Cerebellar nuclear complex (tissue), 1 donor: ENCODE measurements around the gene MBTPS2.
"Not testable (repeated sequence)": the region's sequence is repeated elsewhere in the genome, so short reads cannot be mapped to it uniquely, and the experiment has no call there.

Experiments used
- DNase-seq, 2 experiments: peaks; one replicate each; lab custom pipeline; 2025; lab: John Stamatoyannopoulos, UW

Gene MBTPS2

DNA sequence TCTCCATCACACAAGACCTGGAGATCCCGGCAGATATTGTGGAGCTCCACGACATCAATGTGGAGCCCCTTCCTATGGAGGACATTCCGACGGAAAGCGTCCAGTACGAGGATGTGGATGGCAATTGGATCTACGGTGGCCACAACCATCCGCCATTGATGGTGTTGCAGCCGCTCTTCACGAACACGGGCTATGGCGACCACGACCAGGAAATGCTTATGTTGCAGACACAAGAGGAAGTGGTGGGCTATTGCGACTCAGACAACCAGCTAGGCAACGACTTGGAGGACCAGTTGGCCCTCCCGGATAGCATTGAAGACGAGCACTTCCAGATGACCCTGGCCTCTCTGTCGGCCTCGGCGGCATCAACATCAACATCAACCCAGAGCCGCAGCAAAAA is 17.1 kb downstream of the MBTPS2 start:
- DNase-seq: no peak

DNA sequence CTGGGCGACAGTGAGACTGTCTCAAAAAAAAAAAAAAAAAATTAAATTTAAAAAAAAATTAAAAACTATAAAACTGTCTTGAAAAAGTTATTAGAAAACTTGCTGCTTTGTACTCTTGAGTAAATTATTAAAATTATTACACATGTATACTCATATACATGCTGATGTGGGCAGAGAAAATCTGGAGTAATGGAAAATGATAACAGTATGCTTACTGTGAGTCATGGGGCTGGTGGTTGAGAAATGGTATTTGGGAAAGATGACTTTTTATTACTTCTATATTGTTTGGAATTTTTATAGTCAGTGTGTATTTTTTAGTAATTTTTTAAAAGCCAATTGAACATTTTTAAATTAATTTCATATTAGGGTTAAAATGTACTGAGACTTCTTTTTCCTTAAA is 23.8 kb downstream of the MBTPS2 start:
- no peak for DNase-seq

DNA sequence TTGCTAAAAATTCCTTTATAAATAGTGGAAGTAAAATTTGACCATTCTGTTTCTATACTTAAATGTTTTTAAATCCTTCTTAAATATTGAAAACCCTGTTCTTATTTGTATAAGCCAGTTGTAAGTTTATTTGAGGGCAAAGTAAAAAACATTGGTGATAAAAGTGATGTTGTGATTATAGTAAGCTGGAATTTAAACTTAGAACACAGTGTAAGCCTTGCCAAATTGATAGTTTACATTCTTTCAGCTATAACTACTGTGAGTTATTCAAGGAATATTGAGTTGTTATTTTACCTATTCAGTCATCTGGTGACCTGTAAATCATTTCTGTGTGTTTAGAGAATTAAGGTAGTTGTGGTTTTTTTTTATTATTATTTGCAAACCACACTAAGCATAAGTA is 26.0 kb downstream of the MBTPS2 start:
- no peak for DNase-seq

DNA sequence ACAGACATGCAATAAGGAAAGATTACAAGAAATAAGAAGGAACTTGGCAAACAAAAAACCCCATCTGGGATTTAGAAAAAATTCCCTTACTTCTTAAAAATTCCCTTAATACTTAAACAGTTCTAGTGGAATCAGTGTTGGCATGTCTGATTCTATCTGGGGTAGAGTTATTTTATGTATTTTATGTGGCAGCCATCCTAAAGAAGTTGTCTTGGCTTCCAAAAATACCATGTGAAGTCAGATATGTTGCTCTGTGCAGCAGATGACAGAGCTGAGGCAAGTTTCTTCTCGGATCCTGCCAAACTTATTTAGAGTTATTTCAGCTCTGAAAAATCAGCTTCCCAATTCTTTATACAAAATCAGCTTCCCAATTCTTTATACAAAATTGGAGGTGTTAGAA is 31.1 kb downstream of the MBTPS2 start:
- DNase-seq: no peak

DNA sequence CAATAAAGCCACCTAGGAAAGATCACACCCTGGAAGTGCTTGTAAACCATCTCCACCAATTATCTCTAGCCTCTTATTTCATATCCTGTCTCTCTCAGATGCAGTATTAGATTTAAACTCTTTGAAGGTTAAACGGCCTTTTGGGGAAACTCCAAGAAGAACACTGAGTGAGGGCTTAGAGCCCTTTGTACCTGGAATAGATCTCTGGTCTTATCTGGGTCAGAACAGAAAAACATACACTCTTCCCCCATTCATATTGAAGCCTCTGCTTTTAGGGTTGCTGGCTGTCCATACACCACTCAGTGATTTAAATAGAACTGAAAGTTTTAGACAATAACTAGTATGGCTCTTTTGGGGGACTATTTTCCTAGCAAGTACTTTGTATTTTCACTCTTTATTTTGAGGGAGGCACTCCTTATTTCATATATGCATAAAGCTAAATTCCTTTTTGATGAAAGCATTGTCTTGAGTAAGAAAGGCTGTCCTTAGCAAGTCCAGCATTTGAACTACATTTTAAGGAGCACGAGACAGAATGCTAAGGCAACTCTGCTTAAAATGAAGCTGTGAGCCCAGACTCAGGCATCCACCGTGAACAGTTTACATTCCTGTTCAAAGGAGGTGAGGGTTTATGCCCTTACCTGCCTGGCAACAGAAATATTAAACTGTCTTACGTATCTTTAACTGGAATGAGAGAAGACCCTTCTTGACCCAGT is 33.8 kb downstream of the MBTPS2 start:
- DNase-seq: no peak

DNA sequence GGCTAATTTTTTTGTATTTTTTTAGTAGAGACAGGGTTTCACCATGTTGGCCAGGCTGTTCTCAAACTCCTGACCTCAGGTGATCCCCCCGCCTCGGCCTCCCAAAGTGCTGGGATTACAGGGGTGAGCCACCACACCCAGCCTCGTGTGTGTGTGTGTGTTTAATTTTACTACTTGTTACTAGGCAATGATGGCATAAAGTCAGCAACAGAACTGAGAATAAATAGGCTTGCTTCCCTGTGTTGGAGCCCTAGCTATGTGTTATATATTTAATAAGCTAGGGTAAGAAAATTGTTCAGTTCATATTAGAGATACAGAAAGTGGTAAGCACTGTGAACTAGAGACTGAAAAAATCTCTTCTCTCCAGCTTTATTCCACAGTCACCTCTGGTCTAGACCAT is 34.8 kb downstream of the MBTPS2 start:
- DNase-seq: not testable (repeated sequence)

DNA sequence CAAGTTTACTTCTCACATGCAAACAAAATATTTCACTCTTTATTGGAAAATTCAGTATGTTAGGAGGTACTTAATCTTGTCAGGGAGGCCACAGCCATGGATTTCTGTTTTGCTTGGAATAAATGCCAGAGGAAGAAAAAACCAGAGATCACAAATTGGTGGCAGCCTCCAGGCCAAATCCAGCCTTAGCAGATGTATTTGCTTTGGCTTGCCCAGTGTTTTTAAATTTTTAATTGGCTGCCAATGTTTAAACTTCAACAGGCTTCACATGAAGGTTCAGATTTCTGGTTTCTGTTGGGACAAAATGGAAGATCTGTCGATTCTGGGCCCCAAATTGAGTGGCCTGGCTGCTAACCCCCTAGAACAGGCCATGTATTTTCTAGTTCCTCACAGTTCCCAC is 35.6 kb downstream of the MBTPS2 start:
- DNase-seq: no peak

DNA sequence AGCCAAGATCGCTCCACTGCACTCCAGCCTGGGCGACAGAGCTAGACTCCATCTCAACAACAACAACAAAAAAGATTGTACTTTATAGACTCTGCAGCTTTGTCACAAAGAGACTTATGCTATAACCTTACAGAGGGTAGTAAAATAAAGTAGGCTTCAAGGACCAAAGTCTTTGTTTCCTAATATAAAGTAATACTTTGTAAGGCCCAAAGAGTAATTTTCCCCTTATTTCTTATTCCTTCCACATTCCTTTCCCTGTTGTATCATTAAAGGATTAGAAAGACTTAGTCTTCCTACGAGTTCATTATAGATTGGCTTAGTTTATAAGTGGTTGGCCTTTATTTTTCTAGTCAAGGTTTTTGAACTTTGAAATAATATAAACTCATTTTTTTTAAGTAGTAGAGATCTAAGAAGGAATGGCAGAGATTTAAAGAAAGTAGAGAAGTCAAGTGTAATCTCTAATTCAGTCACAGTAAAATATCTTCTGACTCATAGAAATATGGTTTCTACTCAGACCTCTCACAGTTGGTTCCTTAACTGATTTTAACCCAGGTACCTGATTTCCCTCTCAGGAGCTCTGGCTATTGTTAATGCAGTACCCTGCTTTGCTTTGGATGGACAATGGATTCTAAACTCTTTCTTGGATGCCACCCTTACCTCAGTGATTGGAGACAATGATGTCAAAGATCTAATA is 42.6 kb downstream of the MBTPS2 start:
- no peak for DNase-seq

DNA sequence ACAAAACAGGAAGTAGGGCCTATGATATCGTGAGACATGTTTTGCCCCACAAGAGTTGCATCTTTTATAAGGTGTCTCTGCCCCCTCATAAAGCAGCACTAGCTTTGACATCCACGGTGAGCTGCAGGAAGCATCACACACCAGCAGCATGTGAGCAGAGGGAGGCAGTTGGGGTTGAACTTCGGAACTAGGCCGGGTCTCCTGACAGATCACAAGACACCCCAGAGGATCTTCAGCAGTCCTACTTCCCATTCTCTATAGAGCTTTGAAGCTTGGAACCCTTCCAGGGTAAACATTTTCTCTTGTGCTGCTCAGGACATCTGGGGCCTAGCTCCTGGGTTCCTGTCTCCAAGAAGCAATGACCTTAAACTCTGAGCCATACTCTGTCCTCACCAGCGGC is 43.8 kb downstream of the MBTPS2 start:
- no peak for DNase-seq

DNA sequence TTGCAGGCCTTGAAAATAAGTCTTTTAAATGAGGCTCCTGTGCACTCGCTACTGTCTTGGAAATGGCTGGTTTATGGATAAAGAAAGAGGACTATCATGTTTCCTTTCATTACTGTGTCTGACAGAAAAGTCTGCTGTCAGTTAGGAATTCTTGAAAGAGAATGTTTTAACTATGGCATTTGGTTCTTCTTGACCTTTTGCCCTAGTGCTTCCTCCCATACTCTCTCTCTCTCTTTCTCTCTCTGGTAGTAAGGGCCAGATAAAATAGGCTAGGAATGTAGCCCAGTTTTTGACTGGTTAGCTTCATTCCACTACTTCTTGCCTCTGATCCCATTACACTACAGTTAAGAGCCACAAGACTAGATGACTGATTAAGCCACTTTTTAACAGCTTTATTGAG is 46.2 kb downstream of the MBTPS2 start:
- no peak for DNase-seq

DNA sequence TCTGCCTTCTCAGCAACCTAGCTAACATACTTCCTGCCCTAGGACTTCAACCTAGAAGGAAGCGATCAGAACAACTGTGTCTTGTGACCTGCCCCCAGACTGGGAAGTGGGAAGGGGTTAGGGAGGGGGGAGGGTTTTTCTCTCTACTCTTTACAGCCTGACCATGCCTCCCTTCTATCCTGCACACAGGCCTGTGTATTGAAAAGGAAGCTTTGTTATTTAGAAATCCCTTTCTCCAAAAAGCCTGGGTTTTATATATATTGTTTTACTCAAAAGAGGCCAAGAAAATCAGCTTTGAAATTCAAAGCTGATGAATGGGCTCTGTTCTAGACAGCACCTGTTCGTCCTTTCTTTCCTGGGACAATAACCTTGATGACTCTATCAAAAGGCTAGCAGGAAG is 65.9 kb downstream of the MBTPS2 start:
- DNase-seq: no peak

DNA sequence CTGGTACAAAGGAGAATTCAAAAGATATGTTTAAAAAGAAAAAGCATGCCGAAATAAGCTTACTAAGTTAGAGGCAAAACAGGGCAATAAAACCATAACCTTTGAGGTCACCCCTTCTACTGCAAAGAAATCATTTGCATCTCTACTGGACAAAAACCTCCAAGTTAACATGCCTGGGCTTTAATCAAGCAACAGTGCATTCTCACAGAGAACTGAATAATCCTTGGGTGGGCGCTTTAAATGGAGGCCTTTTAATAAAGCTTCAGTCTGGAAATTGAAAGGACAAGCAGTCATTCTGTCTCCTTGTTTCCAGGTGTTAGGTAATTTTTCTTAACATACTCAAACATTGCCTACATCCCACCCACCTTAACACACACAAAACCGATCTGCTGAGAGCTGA is 66.5 kb downstream of the MBTPS2 start:
- no peak for DNase-seq

DNA sequence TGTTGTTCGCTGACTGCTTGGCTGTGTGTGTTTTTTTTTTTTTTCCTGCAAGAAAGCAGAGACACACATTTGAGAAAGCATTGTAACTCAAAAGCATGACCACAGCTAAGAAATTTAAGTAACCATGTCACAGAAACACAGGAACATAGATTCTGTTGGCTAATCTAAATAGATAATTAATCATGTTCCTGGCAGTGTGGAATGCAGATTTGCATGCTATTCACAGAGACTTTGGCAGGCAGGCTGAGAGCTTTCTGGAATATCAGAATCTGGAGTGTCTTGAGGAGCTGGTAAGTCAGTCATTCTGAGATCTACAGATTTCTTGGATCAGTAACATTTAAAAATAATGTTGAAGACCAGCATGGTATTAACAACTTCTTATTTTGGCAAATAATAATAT is 67.8 kb downstream of the MBTPS2 start:
- no peak for DNase-seq

DNA sequence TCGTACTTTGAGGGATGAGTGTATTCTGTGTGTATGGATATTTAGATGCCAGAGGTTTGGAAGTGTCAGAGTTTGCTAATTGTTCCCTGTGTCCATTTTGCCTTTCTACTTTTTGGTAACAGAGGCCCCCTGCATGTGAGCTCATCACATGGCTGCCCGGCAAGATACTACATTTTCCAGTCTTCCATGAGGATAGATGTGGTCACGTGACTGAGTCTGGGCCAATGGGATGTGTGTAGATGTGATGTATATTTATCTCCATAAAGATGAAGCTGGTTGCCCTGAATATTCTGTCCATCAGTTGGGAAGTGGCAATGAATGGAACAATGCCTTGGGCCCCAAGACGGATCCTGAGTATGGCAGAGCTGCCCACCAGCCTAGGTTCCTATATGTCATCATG is 72.1 kb downstream of the MBTPS2 start:
- no peak for DNase-seq

DNA sequence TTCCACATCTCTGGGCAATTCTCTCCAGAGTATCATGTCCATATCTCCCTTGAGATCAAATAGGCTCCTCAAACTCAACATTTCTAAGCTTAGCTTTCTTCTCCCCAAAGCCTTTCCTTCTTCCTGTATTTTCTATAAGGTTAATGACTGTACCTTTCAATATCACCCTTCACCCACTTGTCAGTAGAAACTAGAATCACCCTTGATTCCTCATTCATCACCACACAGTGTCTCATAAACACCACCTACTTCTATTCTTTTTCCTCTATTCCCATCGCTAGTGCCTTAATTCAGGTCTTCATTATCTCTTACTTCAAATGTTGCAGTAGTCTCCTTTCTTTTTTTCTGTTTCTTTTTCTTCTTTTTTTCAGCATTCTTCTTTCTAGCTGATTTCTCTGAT is 72.8 kb downstream of the MBTPS2 start:
- DNase-seq: no peak

DNA sequence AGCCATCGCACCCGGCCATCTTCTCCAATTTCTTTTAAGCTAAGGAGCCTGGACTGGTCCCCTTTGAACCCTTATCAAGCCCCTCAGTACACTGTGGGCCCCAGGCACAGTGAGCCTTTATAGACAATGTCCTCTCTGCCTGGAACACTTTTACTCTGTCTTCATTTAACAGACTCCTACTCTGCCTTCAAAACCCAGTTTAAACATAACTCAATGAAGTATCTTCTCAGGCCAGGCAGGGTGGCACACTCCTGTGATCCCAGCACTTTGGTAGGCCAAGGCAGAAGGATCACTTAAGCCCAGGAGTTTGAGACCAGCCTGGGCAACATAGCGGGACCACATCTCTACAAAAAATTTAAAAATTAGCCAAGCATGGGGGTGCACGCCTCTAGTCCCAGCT is 73.6 kb downstream of the MBTPS2 start:
- no peak for DNase-seq

DNA sequence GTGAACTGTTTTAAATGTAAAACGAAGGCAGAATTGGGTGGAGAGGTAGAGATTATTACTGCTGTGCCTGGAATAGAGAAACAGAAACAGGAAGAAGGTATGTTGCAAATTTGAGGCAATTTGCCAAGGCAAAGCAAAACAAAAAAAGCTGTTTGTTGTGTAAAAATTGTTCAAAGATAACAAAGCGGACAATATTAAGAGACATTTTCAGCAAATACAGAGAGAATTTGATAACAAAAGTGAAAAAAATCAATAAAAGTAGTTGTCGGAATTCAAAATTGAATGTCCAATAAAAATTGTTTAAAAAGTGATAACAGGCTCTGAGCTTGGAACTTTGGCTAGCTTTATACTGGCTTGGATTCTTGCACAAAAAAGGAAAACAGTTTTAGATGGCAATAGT is 86.7 kb downstream of the MBTPS2 start:
- DNase-seq: no peak

DNA sequence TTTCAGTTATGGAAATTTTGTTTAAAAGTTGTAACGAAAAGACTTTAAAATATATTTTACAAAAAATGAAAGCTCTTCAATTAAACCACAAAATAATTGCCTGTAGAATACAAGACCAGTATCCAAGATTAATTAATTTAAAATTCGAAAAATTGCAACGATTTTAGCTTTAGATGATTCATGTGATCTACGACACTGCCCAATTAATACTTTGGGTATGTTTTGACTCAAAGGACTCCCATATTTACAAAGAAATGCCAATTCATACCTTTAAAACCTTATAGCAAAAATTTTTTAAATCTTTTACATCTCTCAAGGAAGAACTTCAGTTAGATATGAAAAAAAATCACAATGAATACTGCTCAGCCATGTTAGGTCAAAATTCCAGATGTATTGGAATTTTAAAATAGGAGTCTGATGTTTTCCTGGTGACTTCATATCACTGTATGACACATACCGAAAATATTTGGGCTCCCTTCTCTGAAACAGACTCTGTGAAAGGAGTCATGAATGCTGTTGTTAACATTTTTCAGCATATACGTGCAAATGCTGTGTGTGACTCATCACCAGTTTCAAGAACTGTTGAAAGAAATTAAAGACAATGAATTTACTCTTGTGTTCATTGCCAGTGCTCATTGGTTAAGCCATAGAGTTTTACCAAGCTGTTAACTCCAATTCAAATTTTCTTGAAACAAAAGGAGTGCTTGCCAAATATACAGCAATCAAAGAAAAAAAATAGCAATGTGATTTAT is 87.3 kb downstream of the MBTPS2 start:
- DNase-seq: no peak

DNA sequence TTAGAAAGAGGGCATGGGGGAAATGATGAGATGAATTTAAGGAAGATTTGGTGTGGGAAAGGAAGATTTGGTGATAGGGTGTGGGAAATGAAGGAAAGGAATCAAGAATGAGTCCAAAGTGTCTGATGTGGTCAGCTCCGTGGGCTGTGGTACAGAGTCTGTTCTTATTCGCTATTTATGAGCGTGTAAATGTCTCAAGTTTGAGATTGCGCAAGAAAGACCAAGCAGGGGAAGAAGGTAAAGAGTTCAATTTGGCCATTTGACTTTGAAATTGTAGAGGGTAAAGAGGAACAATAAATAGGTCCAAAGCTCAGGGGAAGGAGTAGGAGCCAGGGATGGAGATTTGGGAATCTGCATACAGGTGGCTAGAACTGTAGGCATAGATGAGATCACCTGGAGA is 89.8 kb downstream of the MBTPS2 start:
- DNase-seq: no peak

DNA sequence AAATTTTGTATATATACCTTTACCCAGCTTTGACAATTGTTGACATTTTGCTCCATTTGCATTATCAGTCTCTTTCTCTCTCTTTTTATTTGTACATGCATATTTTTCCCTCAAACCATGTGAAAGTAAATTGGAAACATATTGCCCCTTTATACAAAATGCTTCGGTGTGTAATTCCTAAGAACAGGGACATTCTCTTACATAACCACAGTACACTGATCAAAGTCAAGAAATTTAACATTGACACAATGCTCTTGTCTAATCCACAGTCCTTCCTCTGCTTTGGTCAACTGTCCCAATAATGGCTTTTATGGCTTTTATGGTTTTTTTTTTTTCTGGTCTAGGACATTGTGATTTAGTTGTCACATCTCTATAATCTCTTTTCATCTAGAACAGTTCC is 91.6 kb downstream of the MBTPS2 start:
- DNase-seq: no peak

DNA sequence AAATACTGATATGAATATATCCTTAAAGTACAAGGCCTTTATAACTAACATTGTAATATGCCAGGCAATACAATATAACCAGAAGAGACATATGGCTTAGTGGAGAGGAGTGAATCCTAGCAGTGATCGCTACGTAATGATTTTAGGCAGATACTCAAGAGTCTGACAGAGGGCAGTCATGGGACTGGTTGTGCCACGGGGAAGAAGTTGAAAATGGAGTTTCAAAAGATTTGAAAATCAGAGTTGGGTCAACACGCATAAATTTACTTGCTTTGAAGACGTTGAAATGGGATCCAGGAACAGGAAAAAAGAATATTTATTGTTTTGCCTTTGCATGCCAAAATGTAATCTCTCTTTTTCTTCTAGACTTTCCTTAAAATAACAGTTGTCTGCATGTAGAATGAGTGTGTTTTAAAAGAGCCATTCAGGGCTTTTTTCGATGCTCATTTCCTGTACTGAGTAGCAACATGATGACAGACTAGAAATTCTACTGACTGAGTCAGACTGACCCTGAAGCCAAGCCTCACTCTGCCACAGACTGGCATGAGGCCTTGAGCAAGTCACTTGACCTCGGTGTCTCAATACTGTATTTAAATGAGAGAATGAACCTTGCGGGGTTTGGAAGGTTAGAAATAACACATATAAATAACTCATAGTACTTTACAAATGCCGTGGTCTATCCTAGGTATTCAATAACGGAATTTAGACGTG is 93.0 kb downstream of the MBTPS2 start:
- DNase-seq: no peak

DNA sequence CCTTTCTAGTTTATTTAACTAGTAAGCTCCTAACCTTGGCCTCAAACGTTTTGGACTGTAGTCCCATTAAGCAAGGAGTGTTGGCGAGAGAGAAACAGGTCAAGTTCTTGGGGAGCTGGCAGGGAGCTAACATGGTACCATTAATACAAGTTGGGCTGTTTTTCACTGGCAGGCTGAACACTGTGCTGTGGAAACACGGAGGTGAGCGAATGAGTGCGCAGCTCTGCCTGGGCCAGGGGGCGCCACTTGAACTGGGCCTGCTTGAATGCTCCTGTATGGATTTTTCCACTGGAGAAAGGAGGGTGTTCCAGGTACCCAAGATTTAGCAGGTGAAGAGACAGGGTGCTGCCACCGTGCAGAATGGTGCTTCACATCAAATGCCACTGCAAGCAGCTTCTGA is 93.7 kb downstream of the MBTPS2 start:
- no peak for DNase-seq

DNA sequence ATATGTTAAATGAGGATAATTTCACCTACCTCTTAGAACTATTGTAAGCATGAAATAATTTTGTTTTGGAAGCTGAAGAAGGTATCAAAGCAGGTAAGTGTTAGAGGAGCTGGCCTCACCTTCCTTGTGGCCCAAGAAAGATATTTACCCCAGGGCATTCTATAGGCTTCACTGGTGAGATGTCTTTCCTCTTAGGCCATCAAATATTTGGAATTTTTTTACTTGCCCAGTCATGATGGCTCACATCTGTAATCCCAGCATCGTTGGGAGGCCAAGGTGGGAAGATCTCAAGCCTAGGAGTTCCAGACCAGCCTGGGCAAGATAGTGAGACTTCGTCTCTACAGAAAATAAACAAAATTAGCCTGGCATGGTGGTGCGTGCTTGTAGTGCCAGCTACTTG is 95.0 kb downstream of the MBTPS2 start:
- DNase-seq: no peak
